BE2C (cell line): ENCODE results near the gene PLSCR1.

ENCODE experiments used
- DNase-seq: peaks from one replicate; pipeline ENCODE4 v3.0.0-alpha.2; 2020
- H3K27me3 ChIP-seq: fragments of 250-450 bp; sonication (Bioruptor Pico); 2 replicates; pipeline ENCODE4 v1.5.1; 2020; ENCODE audit warnings: mild to moderate bottlenecking
- H3K36me3 ChIP-seq: fragments of 250-450 bp; sonication (Bioruptor Pico); 2 replicates; pipeline ENCODE4 v1.5.1; 2020; ENCODE audit warnings: mild to moderate bottlenecking
- H3K4me1 ChIP-seq: fragments of 250-450 bp; sonication (Bioruptor Pico); 2 replicates; pipeline ENCODE4 v1.5.1; 2020
- H3K4me3 ChIP-seq: 2 replicates; pipeline ENCODE4 v1.5.1; 2011; ENCODE audit warnings: low read depth, low read length
- H3K9me3 ChIP-seq: fragments of 250-450 bp; sonication (Bioruptor Pico); 2 replicates; pipeline ENCODE4 v1.5.1; 2020
- CTCF ChIP-seq: IDR thresholded peaks from 2 replicates; pipeline ENCODE4 v1.5.1; 2012; ENCODE audit warnings: mild to moderate bottlenecking, low read depth, low read length

The PLSCR1 gene

GRCh38 chr3:146566138-146566537 lies 21.7 kb upstream of the PLSCR1 start:
- no peak for TF ChIP-seq CTCF
- no peaks in the 10 kb centered on the region for H3K9me3 ChIP-seq
- no peaks in the 10 kb centered on the region for H3K4me1 ChIP-seq
- H3K36me3 ChIP-seq = no peaks in the 10 kb centered on the region
- DNase-seq = no peak
- no peak overlapping the region for H3K4me3 ChIP-seq
- no peaks in the 10 kb centered on the region for H3K27me3 ChIP-seq

GRCh38 chr3:146561879-146562278 lies 17.5 kb upstream of the PLSCR1 start:
- Histone ChIP-seq H3K27me3 (no peaks in the 10 kb centered on the region), H3K9me3 (no peaks in the 10 kb centered on the region), H3K4me3 (no peak overlapping the region), H3K4me1 (no peaks in the 10 kb centered on the region), H3K36me3 (no peaks in the 10 kb centered on the region)
- no peak for TF ChIP-seq CTCF
- DNase-seq = no peak

- Histone ChIP-seq H3K36me3 (no peaks in the 10 kb centered on the region), H3K9me3 (no peaks in the 10 kb centered on the region), H3K4me3 (no peak overlapping the region), H3K27me3 (no peaks in the 10 kb centered on the region), H3K4me1 (no peaks in the 10 kb centered on the region)
- TF ChIP-seq CTCF = no peak
- DNase-seq = no peak
Measured at GRCh38 chr3:146561463-146561862, 17.1 kb upstream of the PLSCR1 start.

GRCh38 chr3:146560678-146561077 lies 16.3 kb upstream of the PLSCR1 start:
- H3K4me3 ChIP-seq = no peak overlapping the region
- H3K36me3 ChIP-seq = no peaks in the 10 kb centered on the region
- no peaks in the 10 kb centered on the region for H3K4me1 ChIP-seq
- no peak for DNase-seq
- H3K9me3 ChIP-seq = no peaks in the 10 kb centered on the region
- no peaks in the 10 kb centered on the region for H3K27me3 ChIP-seq
- no peak for TF ChIP-seq CTCF

GRCh38 chr3:146559388-146559787 lies 15.0 kb upstream of the PLSCR1 start:
- Histone ChIP-seq H3K4me3 (no peak overlapping the region), H3K4me1 (no peaks in the 10 kb centered on the region), H3K27me3 (no peaks in the 10 kb centered on the region), H3K9me3 (no peaks in the 10 kb centered on the region), H3K36me3 (no peaks in the 10 kb centered on the region)
- TF ChIP-seq CTCF = no peak
- no peak for DNase-seq

- no peaks in the 10 kb centered on the region for H3K9me3 ChIP-seq
- H3K27me3 ChIP-seq = no peaks in the 10 kb centered on the region
- H3K4me1 ChIP-seq = no peaks in the 10 kb centered on the region
- H3K4me3 ChIP-seq = no peak overlapping the region
- no peaks in the 10 kb centered on the region for H3K36me3 ChIP-seq
- no peak for TF ChIP-seq CTCF
- no peak for DNase-seq
Measured at GRCh38 chr3:146558781-146559180, 14.4 kb upstream of the PLSCR1 start.
